HG02610 (cell line): Measurements from ENCODE around the gene NPM3.

ENCODE experiments used
- ATAC-seq: cut with Tn5 transposase; IDR thresholded peaks from one replicate; pipeline ENCODE4 v1.9.1; 2021; ENCODE audit warnings: mild to moderate bottlenecking, moderate library complexity; ENCODE audit not compliant: unreplicated experiment

Gene NPM3

GRCh38 chr10:101782811-101783735 lies at the start of gene NPM3:
Gene NPM3 (minus strand): TSS chr10:101783446. CDS start chr10:101783390, 56 bp downstream.
- peak; percentile 59 for ATAC-seq

- ATAC-seq: no peak
Measured at GRCh38 chr10:101832325-101832771, 49.1 kb upstream of the NPM3 start.

DNA sequence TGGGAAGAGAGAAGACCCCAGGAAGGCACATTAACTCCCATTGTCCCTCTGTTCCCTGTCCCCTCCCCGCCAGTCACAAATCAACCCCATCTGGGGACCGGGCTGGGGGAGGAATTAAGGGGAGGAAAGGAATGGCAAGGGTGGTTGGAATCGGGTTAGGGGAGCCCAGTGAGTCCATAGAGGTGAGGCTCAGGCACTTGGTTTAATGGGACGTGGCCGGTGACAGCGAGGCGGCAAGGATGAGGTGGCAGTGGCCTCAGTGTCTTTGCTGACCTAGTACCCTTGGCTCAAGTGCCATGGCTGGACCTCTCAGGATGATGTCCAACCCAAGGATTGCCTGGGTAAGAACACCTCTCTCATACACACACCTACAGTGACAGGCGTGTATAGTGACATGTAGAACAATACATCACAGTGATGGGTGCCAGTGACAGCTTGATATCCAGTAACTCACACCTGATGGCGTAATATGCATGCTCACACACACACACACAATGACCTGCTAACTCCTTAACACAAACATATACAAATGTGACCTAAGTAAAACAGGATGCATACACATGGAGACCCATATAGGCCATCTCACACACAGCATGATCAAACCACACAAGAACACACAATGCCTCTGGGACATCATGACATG lies 48.0 kb upstream of the NPM3 start:
- ATAC-seq: no peak

- peak; percentile 52 for ATAC-seq
Measured at GRCh38 chr10:101830322-101831168, 47.3 kb upstream of the NPM3 start.

- ATAC-seq: peak; percentile 13
Measured at GRCh38 chr10:101829561-101830315, 46.5 kb upstream of the NPM3 start.

DNA sequence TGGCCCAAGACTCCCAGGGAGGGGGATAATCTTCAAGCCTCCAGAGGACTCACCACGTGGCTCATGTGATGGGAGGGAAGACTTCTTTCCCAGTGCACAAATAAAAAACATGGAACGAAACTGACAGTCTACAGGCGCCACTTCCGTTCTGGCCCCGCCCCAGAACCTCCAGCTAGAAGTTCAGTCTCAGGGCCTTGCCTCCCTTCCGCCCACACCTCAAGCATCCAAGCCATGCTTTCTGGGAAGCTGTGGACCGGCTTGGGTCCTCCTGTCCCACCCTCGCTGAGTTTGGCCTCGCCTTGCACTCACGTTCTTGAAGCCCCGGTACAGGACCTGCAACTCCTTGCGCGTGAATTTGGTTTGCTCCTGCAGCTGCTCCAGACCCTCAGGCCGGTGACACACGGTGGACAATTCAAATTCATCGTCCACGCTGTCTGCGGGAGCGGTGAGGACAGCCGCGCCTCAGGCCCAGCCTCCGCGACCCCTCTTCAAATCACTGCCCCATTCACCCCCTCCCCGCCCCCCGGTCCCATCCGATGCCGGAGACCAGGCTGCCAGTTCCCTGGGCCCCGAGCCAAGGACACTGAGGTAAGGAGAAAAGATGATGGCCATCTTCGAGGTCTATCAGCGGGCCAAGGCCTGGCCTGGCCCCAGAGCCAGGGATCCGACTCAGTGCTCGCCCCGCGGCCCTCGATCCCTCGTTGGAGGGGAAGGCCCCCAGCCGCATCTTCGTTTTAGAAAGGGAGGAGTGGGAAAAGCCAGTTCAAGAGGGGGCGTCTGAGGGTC lies 45.7 kb upstream of the NPM3 start:
- ATAC-seq: no peak

- no peak for ATAC-seq
Measured at GRCh38 chr10:101827919-101828600, 44.8 kb upstream of the NPM3 start.

- no peak for ATAC-seq
Measured at GRCh38 chr10:101826852-101827434, 43.7 kb upstream of the NPM3 start.

DNA sequence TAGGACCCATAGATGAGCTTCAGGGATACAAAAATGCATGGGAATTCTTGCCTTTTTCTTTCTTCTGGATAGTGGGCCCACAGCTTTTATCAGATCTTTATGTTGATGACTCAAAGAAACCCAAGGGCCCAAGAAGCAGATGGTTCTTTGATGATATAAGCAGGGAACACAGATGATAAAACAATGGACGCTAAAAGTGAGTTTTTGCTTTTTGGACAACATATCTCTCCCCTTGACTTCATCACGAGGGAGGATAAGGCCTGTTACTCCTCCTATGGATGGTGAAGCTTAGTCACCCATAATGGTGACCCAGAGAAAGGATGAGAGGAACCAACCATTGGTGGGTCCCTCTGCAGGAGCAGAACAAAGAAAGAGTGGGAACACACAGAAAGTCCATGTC lies 41.5 kb upstream of the NPM3 start:
- no peak for ATAC-seq

DNA sequence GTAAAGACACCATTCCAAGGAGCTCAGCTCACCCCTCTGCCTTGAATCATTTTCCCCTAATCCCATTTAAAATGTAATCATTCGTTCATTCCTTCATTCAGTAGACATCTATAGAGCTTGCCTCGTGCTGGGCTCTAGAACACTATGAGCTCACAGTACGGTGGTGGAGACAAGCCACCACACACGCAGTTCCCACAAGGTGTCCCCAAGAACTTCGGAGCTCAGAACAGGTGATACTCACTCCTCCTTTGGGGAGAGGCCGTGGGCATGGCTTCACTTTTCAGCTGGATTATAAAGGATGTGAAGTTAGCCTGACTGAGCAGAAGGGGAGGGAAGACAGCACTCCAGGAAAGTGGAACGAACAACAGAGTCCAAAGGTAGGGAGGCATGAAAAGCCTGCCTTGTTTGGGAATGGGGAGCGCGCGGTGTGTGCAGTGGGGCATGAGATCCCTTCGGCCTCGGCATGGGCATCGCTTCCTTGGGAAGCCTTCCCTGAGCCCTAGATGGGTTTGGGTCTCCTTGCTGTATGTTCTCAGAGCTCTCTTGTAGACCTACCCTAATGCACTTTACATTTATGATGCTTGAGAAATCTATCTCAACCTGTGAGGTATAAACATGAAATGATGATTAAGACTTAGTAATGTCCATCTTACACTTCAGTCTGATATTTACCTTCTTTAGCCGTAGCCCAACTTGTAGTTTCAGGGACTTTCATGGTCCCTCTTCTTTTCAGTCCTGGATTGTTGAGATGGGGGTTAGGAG lies 35.8 kb upstream of the NPM3 start:
- peak; percentile 16 for ATAC-seq

DNA sequence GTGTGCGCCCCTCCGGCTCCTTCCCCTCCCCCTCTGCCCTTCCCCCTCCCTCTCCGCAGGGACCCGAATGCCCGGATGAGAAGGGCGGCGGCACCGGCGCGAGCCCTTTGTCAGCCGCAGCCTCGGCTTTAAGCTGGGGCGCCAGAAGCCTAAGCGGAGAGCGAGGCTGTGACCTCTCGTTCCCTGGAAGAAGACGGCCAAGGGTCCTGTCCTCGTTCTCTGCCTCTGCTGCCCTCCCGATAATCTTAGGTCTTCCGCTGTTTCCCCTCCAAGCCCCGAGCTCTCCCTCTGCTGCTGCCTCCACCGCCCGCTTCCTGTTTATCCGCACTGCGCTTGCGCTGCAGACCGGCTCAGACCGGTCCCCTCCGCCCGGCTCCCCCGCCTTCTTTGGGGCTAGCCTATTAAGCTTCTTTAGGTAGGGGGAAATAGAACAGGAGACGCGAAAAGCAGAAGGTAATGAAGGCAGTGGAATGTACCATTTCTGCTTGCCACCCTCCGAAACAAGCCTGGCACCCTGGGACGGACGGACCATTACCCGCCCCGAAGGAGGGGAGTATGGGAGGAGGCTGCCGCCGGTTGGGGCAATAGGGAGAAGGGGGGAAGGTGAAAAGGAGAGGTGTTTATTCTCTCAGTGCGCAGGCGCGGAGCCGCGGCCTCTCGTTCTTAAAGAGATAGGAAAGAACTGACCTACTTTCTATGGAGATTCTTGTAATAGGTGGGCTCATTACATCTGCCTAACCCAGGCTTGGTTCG lies 35.0 kb upstream of the NPM3 start, which contains the start of gene OGA:
OGA (minus strand) TSS at position 326 of the 753 bp plus-strand sequence. CDS start 422 bp downstream, outside the sequence.
- peak; percentile 87 for ATAC-seq

DNA sequence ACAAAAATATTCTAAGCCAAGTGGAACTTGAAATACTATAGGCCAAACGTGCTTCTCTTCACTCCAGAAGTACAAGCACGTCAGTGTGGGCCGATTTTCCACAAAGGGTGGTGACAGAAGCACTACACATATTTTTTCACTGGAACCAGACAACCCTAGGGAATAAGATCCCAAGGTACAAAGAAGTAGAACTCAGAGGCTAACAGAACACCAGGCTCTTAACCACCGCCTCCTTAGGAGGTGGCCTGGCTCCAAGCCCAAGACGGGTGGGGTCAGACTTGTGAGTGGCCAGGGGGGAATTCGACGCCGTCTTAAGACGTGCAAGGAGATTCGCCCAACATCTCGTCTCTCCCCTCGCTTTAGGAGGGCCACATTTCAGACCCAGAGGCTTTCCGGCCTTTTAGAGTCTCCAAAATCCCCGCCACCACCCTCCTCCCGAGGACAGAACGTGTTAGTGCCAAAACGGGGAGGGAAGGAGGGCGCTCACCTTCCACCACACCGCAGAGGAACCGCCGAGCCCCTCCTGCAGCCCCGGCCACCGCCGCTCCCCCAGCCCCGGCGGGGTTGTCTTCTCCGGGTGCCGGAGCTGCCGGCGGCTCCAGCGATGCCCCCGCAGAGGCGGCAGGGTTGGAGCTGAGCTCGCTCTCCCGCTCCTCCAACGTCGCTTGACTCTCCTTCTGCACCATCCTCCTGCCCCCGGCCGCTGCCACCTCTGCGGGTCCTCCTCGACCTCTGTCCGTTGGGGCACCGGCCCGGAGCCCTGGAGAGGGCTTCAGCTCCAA lies 34.3 kb upstream of the NPM3 start:
- no peak for ATAC-seq

GRCh38 chr10:101816913-101817336 lies 33.7 kb upstream of the NPM3 start:
- ATAC-seq: no peak

DNA sequence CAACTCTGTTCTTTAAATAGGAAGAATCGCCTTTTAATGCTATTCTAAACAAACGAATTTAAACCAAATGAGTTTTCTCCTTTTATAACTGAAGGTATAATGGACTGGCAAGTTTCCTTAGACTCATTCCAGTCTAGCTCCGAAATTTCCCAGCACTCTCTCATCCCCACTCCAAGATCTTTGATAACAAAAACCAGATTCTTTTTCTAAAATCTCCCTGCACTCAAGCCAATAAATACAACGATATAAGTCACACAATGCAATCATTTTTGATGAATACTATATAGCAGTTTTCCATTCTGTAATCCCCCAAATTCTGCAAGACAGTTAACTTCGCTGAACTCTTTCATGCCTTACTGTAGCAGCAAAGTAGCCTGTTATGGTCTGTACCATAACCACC lies 33.1 kb upstream of the NPM3 start:
- no peak for ATAC-seq

DNA sequence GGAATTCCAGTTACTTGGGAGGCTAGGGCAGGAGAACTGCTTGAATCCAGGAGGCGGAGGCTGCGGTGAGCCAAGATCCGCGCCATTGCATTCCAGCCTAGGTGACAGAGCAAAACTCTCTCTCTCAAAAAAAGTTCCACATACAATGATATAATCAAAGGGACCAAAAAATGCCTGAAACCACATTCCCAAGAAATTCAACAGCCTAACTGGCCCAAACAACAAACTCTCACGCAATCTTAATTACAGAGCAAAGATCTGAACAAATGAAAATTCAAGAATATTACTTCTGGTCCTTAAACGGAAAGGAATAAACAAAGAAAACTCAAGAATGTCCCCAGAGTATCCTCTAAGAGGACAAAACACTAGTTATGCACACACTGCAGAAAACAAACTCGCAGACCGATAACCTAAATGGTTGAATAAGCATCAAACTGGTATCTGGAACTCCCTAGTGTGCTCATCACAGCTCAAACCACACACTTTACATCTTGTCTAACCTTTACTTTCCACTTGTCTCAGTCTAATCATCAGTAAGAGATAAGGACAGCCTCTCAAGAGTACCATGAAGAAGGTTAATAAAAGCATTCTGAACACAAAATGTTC lies 31.3 kb upstream of the NPM3 start:
- ATAC-seq: peak; percentile 39

GRCh38 chr10:101812606-101813005 lies 29.4 kb upstream of the NPM3 start:
- no peak for ATAC-seq
